Progenitor cell of endocrine pancreas (in vitro differentiated cells): Measurements from ENCODE around the gene SLIT3. TPM values are rescaled to one million over a fixed set of nuclear protein-coding genes. Genes with fewer than 3 reads are reported as not detected.
A peak's percentile ranks its signal among the peaks of the same experiment; 100 is the strongest.

Source experiments
- DNase-seq: peaks from one replicate; pipeline ENCODE4 v3.0.0; 2021; ENCODE audit warnings: low spot score; ENCODE audit not compliant: unreplicated experiment
- H3K27ac Mint-ChIP-seq: 2 replicates; pipeline ENCODE4 v1.8.0; 2021; ENCODE audit warnings: mild to moderate bottlenecking, moderate library complexity, mixed read lengths
- H3K27me3 Mint-ChIP-seq: 2 replicates; pipeline ENCODE4 v1.8.0; 2021; ENCODE audit warnings: mixed read lengths
- H3K36me3 Mint-ChIP-seq: 2 replicates; pipeline ENCODE4 v1.8.0; 2022; ENCODE audit warnings: mixed read lengths; ENCODE audit not compliant: insufficient read depth
- H3K4me1 Mint-ChIP-seq: 2 replicates; pipeline ENCODE4 v1.8.0; 2021; ENCODE audit warnings: low read depth, mixed read lengths
- H3K4me3 Mint-ChIP-seq: 2 replicates; pipeline ENCODE4 v1.8.0; 2021; ENCODE audit warnings: low read depth, mild to moderate bottlenecking, moderate library complexity, mixed read lengths
- H3K9me3 Mint-ChIP-seq: 2 replicates; pipeline ENCODE4 v1.8.0; 2021; ENCODE audit warnings: low read depth, mixed read lengths
- CTCF ChIP-seq: fragments of 200-600 bp; sonication (generic); IDR thresholded peaks from one replicate; pipeline ENCODE4 v1.5.0; 2021; ENCODE audit warnings: antibody characterized with exemption, mild to moderate bottlenecking; ENCODE audit not compliant: unreplicated experiment
- total RNA-seq: library from RNA; stranded (reverse); gene quantifications from 2 replicates; pipeline ENCODE4 v1.2.1, GENCODE V29; 2021

SLIT3 gene
- total RNA-seq, 1 donor from 2014 or later, result 18.8 TPM

GRCh38 chr5:169305366-169305765 is 4.4 kb upstream of the SLIT3 start:
- H3K4me1 Mint-ChIP-seq, result peaks cover 10% of the 10 kb centered on the region
- H3K36me3 Mint-ChIP-seq, result no peaks in the 10 kb centered on the region
- H3K4me3 Mint-ChIP-seq, result no peak overlapping the region
- H3K27ac Mint-ChIP-seq, result no peak overlapping the region
- H3K9me3 Mint-ChIP-seq, result no peaks in the 10 kb centered on the region
- no peak for DNase-seq
- TF ChIP-seq CTCF, result no peak
- peaks cover 48% of the 10 kb centered on the region for H3K27me3 Mint-ChIP-seq

GRCh38 chr5:169304175-169304574 is 3.2 kb upstream of the SLIT3 start:
- H3K36me3 Mint-ChIP-seq, result no peaks in the 10 kb centered on the region
- H3K9me3 Mint-ChIP-seq, result no peaks in the 10 kb centered on the region
- no peak overlapping the region for H3K27ac Mint-ChIP-seq
- no peak for DNase-seq
- peaks cover 58% of the 10 kb centered on the region for H3K27me3 Mint-ChIP-seq
- peaks cover 16% of the 10 kb centered on the region for H3K4me1 Mint-ChIP-seq
- H3K4me3 Mint-ChIP-seq, result no peak overlapping the region
- TF ChIP-seq CTCF, result no peak

- TF ChIP-seq CTCF, result no peak
- Mint-ChIP-seq H3K4me1 (peaks cover 16% of the 10 kb centered on the region), H3K27me3 (peaks cover 69% of the 10 kb centered on the region)
These were observed 2.2 kb upstream of the SLIT3 start for GRCh38 chr5:169303119-169303515.

GRCh38 chr5:169302491-169303118 is 1.7 kb upstream of the SLIT3 start:
- Mint-ChIP-seq H3K9me3 (no peaks in the 10 kb centered on the region), H3K36me3 (no peaks in the 10 kb centered on the region), H3K4me3 (peak overlapping the region; percentile 75), H3K27me3 (peaks cover 70% of the 10 kb centered on the region), H3K4me1 (peaks cover 16% of the 10 kb centered on the region), H3K27ac (no peak overlapping the region)
- peak; percentile 95 for TF ChIP-seq CTCF
- peak; percentile 72 for DNase-seq

More at GRCh38 chr5:169303119-169303515, 2.2 kb upstream of the SLIT3 start:
- no peaks in the 10 kb centered on the region for H3K9me3 Mint-ChIP-seq
- H3K27ac Mint-ChIP-seq, result no peak overlapping the region
- H3K36me3 Mint-ChIP-seq, result no peaks in the 10 kb centered on the region
- DNase-seq, result no peak
- H3K4me3 Mint-ChIP-seq, result no peak overlapping the region

- H3K9me3 Mint-ChIP-seq, result no peaks in the 10 kb centered on the region
- peak overlapping the region; percentile 75 for H3K4me3 Mint-ChIP-seq
- TF ChIP-seq CTCF, result no peak
- DNase-seq, result no peak
- peaks cover 69% of the 10 kb centered on the region for H3K27me3 Mint-ChIP-seq
- H3K27ac Mint-ChIP-seq, result no peak overlapping the region
- peaks cover 19% of the 10 kb centered on the region for H3K4me1 Mint-ChIP-seq
- H3K36me3 Mint-ChIP-seq, result no peaks in the 10 kb centered on the region
These were observed 1.0 kb upstream of the SLIT3 start for GRCh38 chr5:169301986-169302385.
